ENCODE data around the gene ZNF740.
"Not testable (repeated sequence)": the region's sequence is repeated elsewhere in the genome, so short reads cannot be mapped to it uniquely, and the experiment has no call there.

ZNF740 gene, protein sequence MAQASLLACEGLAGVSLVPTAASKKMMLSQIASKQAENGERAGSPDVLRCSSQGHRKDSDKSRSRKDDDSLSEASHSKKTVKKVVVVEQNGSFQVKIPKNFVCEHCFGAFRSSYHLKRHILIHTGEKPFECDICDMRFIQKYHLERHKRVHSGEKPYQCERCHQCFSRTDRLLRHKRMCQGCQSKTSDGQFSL

GRCh38 chr12:53180220-53180930, at the start of gene ZNF740, which contains the start of gene CSAD:
Gene ZNF740 (plus strand): TSS chr12:53180722. CDS start chr12:53181984, 1,262 bp downstream.
Gene CSAD (minus strand): TSS chr12:53180925. CDS start chr12:53173470, 7,455 bp downstream.
- no peaks in the 10 kb centered on the region for H3K27me3 Mint-ChIP-seq
- no peaks in the 10 kb centered on the region for H3K9me3 Mint-ChIP-seq
- peak within 1 kb of the TSS; percentile 99 for H3K4me3 Mint-ChIP-seq
- H3K4me1 Mint-ChIP-seq, result peaks cover 55% of the 10 kb centered on the region
- peaks cover 14% of the 10 kb centered on the region for H3K36me3 Mint-ChIP-seq
- peak within 1 kb of the TSS; percentile 98 for H3K27ac Mint-ChIP-seq

DNA sequence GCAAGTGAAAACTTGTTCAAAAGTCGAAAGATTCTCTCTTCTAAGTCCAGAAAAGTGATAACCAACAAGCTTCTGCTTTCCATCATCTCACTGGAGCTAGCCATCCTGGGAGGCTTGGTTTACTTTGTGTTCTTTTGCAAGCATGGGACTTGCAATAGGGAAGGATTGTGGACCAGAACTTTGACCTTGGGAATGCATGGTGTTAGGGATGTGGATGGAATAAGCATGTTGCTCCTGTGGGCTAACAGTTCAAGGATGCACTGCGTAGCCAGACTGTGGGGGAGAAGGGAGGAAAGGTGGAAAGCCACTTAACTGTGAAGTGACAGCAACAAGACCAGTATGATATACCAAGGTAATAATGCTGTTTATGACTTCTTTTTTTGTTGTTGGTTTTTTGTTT, 48.7 kb upstream of the ZNF740 start:
- H3K27ac Mint-ChIP-seq, result no peak overlapping the region
- H3K4me3 Mint-ChIP-seq, result no peak overlapping the region
- peaks cover 4% of the 10 kb centered on the region for H3K4me1 Mint-ChIP-seq
- peaks cover 2% of the 10 kb centered on the region for H3K27me3 Mint-ChIP-seq
- H3K9me3 Mint-ChIP-seq, result no peaks in the 10 kb centered on the region
- H3K36me3 Mint-ChIP-seq, result no peaks in the 10 kb centered on the region

GRCh38 chr12:53133722-53134121, 46.8 kb upstream of the ZNF740 start:
- Mint-ChIP-seq H3K27ac (no peak overlapping the region), H3K4me1 (no peaks in the 10 kb centered on the region), H3K9me3 (no peaks in the 10 kb centered on the region), H3K36me3 (peaks cover 2% of the 10 kb centered on the region), H3K4me3 (no peak overlapping the region), H3K27me3 (peaks cover 2% of the 10 kb centered on the region)

DNA sequence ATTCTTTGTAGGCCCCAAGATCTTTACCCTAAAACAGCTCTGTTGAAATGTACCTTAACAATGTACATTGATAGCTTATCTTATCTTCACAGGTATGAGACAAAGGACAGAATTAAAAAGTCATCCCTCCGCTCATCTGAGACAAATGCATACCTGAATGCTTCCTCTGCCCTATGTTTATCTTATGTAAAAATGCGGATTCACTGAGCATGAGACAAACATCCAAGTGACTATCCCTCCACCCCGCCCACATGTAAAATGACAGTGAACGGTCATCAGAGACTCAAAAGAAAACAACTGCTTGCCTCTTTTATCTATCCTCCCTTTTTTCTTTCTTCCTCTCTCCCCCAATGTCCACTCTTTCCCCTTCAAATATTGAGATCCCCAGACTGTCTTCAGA, 37.2 kb upstream of the ZNF740 start:
- no peaks in the 10 kb centered on the region for H3K9me3 Mint-ChIP-seq

DNA sequence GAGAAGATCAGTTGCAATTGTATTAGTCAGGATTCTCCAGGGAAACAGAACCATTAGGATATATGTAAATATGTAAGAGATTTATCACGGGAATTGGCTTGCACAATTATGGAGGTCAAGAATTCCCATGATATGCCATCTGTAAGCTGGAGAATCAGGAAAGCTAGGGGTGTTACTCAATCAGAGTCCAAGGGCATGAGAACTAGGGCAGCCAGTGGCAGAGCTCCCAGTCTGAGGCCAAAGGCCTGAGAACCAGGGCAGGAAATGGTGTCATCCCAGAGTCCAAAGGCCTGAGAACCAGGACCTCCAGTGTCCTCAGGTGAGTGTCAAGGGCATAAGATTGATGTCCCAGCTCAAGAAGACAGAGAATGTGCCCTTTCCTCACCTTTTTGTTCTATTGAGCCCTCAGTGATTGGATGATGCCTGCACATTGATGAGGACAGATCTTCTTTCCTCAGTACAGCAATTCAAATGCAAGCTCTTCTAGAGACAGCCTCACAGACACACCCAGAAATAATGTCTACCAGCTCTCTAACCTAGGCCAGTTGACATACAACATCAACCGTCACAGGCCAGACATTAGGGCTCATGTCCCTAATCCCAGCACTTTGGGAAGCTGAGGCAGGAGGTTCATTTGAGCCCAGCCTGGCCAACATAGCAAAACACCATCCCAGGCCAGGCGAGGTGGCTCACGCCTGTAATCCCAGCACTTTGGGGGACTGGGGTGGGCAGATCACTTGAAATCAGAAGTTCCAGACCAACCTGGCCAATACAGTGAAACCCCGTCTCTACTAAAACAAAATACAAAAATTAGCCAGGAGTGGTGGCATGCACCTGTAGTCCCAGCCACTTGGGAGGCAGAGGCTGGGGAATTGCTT, 34.9 kb upstream of the ZNF740 start:
- Mint-ChIP-seq H3K4me1 (no peaks in the 10 kb centered on the region), H3K4me3 (no peak overlapping the region), H3K27ac (no peak overlapping the region), H3K27me3 (no peaks in the 10 kb centered on the region), H3K9me3 (no peaks in the 10 kb centered on the region), H3K36me3 (no peaks in the 10 kb centered on the region)

More for the DNA sequence above, 37.2 kb upstream of the ZNF740 start:
- Mint-ChIP-seq H3K27ac (no peak overlapping the region), H3K27me3 (peaks cover 2% of the 10 kb centered on the region), H3K36me3 (no peaks in the 10 kb centered on the region), H3K4me3 (no peak overlapping the region), H3K4me1 (no peaks in the 10 kb centered on the region)

DNA sequence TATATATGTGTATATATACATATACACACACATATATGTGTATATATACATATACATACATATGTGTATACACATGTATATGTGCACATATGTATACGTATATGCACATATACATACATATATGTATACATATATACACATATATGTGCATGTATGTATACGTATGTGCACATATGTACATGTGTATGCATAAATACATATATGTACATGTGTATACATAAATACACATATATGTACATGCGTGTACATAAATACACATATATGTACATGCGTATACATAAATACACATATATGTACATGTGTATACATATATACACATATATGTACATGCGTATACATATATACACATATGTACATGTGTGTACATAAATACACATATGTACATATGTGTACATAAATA, 33.3 kb upstream of the ZNF740 start:
- no peak overlapping the region for H3K4me3 Mint-ChIP-seq
- H3K27ac Mint-ChIP-seq, result no peak overlapping the region
- H3K4me1 Mint-ChIP-seq, result no peaks in the 10 kb centered on the region

GRCh38 chr12:53147653-53148052, 32.9 kb upstream of the ZNF740 start:
- Mint-ChIP-seq H3K4me1 (no peaks in the 10 kb centered on the region), H3K36me3 (no peaks in the 10 kb centered on the region), H3K27ac (no peak overlapping the region), H3K4me3 (no peak overlapping the region), H3K27me3 (no peaks in the 10 kb centered on the region), H3K9me3 (no peaks in the 10 kb centered on the region)

More for the DNA sequence above, 33.3 kb upstream of the ZNF740 start:
- H3K9me3 Mint-ChIP-seq, result no peaks in the 10 kb centered on the region
- H3K36me3 Mint-ChIP-seq, result no peaks in the 10 kb centered on the region
- H3K27me3 Mint-ChIP-seq, result no peaks in the 10 kb centered on the region

DNA sequence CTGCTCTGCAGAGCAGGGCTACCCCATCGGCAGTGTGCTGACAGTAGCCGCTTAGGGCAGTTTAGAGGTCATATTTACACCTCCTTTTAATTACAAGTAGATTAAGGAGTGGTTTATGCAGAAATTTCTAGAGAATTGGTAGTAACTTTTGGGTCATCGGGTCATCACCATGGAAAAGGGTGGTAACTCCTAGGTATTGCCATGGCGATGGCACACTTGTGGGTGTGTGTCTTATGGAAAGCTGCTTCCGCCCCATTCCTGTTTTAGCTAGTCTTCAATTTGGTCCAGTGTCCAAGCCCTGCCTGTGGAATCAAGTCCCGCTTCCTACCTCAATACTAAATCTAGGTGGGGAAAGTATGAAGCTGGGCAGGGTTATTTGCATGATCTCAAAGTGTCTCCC, 29.5 kb upstream of the ZNF740 start:
- H3K36me3 Mint-ChIP-seq, result no peaks in the 10 kb centered on the region
- H3K9me3 Mint-ChIP-seq, result no peaks in the 10 kb centered on the region
- no peaks in the 10 kb centered on the region for H3K27me3 Mint-ChIP-seq
- no peak overlapping the region for H3K4me3 Mint-ChIP-seq
- no peak overlapping the region for H3K27ac Mint-ChIP-seq
- H3K4me1 Mint-ChIP-seq, result no peaks in the 10 kb centered on the region

DNA sequence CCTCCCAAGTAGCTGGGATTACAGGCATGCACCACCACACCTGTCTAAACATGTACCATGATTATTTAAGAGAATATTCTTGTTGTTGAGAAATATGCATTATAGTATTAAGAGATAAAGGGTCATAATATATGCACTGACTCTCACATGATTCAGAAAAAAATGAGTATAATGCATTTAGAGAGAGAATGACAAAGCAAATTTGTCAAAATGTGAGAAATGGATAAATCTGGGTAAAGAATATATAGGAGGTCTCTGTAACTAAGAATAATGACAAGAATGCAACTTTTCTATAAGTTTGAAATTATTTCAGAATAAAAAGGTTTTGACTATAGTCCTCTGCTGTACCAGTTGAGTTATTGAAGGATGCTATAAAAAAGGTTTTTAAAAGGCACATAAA, 28.1 kb upstream of the ZNF740 start:
- no peaks in the 10 kb centered on the region for H3K9me3 Mint-ChIP-seq
- H3K36me3 Mint-ChIP-seq, result no peaks in the 10 kb centered on the region
- no peak overlapping the region for H3K27ac Mint-ChIP-seq
- no peaks in the 10 kb centered on the region for H3K27me3 Mint-ChIP-seq
- H3K4me3 Mint-ChIP-seq, result no peak overlapping the region
- no peaks in the 10 kb centered on the region for H3K4me1 Mint-ChIP-seq

- H3K27me3 Mint-ChIP-seq, result no peaks in the 10 kb centered on the region
- no peak overlapping the region for H3K4me3 Mint-ChIP-seq
- H3K27ac Mint-ChIP-seq, result peak overlapping the region; percentile 66
- H3K36me3 Mint-ChIP-seq, result no peaks in the 10 kb centered on the region
- H3K4me1 Mint-ChIP-seq, result peaks cover 7% of the 10 kb centered on the region
- no peaks in the 10 kb centered on the region for H3K9me3 Mint-ChIP-seq
Measured at GRCh38 chr12:53159195-53159839, 21.2 kb upstream of the ZNF740 start.

GRCh38 chr12:53160000-53160399, 20.5 kb upstream of the ZNF740 start:
- H3K4me1 Mint-ChIP-seq, result peaks cover 7% of the 10 kb centered on the region
- H3K27ac Mint-ChIP-seq, result peak overlapping the region; percentile 65
- no peak overlapping the region for H3K4me3 Mint-ChIP-seq
- H3K27me3 Mint-ChIP-seq, result no peaks in the 10 kb centered on the region
- H3K36me3 Mint-ChIP-seq, result no peaks in the 10 kb centered on the region
- H3K9me3 Mint-ChIP-seq, result no peaks in the 10 kb centered on the region

DNA sequence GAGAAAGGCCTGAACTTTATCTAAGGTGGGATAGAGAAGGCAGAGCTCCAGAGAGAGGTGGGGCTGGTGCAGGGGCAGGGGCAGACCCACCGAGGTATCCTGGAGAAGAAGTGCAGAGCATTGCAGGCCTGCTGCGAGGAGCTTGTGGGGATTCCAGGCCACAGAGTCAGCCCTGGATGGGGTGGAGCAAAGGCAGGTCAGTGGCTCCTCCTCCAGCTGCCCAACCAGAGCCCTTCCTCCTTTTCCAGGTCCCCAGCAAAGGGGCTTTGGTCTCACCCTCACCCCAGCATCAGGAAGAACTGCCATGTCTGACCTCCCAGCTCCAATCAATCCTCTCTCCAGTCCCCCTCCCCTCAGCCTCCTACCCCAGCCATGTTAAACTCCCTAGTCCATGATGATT, 19.8 kb upstream of the ZNF740 start:
- Mint-ChIP-seq H3K4me3 (no peak overlapping the region), H3K36me3 (no peaks in the 10 kb centered on the region), H3K27ac (no peak overlapping the region), H3K4me1 (peaks cover 7% of the 10 kb centered on the region), H3K9me3 (no peaks in the 10 kb centered on the region), H3K27me3 (no peaks in the 10 kb centered on the region)

- H3K9me3 Mint-ChIP-seq, result no peaks in the 10 kb centered on the region
- H3K4me1 Mint-ChIP-seq, result peaks cover 7% of the 10 kb centered on the region
- no peaks in the 10 kb centered on the region for H3K36me3 Mint-ChIP-seq
- no peak overlapping the region for H3K4me3 Mint-ChIP-seq
- H3K27ac Mint-ChIP-seq, result no peak overlapping the region
- H3K27me3 Mint-ChIP-seq, result no peaks in the 10 kb centered on the region
Measured at GRCh38 chr12:53161119-53161911, 19.2 kb upstream of the ZNF740 start.

GRCh38 chr12:53163008-53163407, 17.5 kb upstream of the ZNF740 start:
- not testable (repeated sequence) for H3K27ac Mint-ChIP-seq, H3K27me3 Mint-ChIP-seq, H3K9me3 Mint-ChIP-seq, H3K4me1 Mint-ChIP-seq, H3K36me3 Mint-ChIP-seq, H3K4me3 Mint-ChIP-seq

- Mint-ChIP-seq H3K27ac (no peak overlapping the region), H3K36me3 (peaks cover 3% of the 10 kb centered on the region)
Measured at GRCh38 chr12:53166837-53167236, 13.7 kb upstream of the ZNF740 start.

More at GRCh38 chr12:53166837-53167236, 13.7 kb upstream of the ZNF740 start:
- Mint-ChIP-seq H3K4me1 (no peaks in the 10 kb centered on the region), H3K4me3 (no peak overlapping the region), H3K9me3 (no peaks in the 10 kb centered on the region), H3K27me3 (no peaks in the 10 kb centered on the region)
